Measurements from ENCODE around the gene ASMTL. TPM values are rescaled to one million over a fixed set of nuclear protein-coding genes. Genes with fewer than 3 reads are reported as not detected.

Gene ASMTL
- total and polyA plus RNA-seq, 2 experiments from 2014 or later: 53.7 to 61.2 TPM

- no peak for DNase-seq (ENCODE audit: low spot score)
- Histone ChIP-seq H2AFZ (no peak overlapping the region), H3K4me1 (ENCODE audit: insufficient read depth) (peaks cover 16% of the 10 kb centered on the region), H3F3A (replicated peaks; ENCODE audit: low read depth) (peaks cover 56% of the 10 kb centered on the region), H3K9me2 (ENCODE audit: insufficient read depth) (no peaks in the 10 kb centered on the region), H4K20me1 (replicated peaks; ENCODE audit: insufficient read depth) (peaks cover 34% of the 10 kb centered on the region; the same call in 1 of the 2 replicates), H3K36me3 (ENCODE audit: insufficient read depth) (peaks cover 41% of the 10 kb centered on the region), H3K27ac (ENCODE audit: low read depth) (peak overlapping the region; percentile 88), H3K4me3 (peak overlapping the region; percentile 100), H3K27me3 (ENCODE audit: insufficient read depth) (no peaks in the 10 kb centered on the region), H3K4me2 (peak overlapping the region; percentile 99), H3K79me2 (replicated peaks; ENCODE audit: insufficient read depth) (peaks cover 64% of the 10 kb centered on the region)
- H3K4me1 Mint-ChIP-seq: peaks cover 39% of the 10 kb centered on the region
- peak overlapping the region; percentile 93 for H3K4me3 Mint-ChIP-seq
- H3K9me3 Mint-ChIP-seq: peaks cover 11% of the 10 kb centered on the region
- ATAC-seq: no peak
- peaks cover 56% of the 10 kb centered on the region for H3K27me3 Mint-ChIP-seq (ENCODE audit: insufficient read depth, low read depth, poor library complexity)
- no peak for TF ChIP-seq ZNF462 (CRISPR knock-in tag; IDR thresholded peaks at IDR 0.05)
- peaks cover 71% of the 10 kb centered on the region for H3K36me3 Mint-ChIP-seq (ENCODE audit: low read depth)
- no peak overlapping the region for H3K27ac Mint-ChIP-seq
These were observed 62.8 kb downstream of the ASMTL start for GRCh38 chrX:1389993-1390285.

GRCh38 chrX:1389181-1389992, 63.3 kb downstream of the ASMTL start:
- peak overlapping the region; percentile 88; the same call in 1 of the 2 replicates for H3K27ac ChIP-seq (ENCODE audit: low read depth)
- H3K27ac Mint-ChIP-seq: no peak overlapping the region
- ATAC-seq: no peak
- peaks cover 36% of the 10 kb centered on the region for H3K4me1 Mint-ChIP-seq
- peaks cover 56% of the 10 kb centered on the region for H3K27me3 Mint-ChIP-seq (ENCODE audit: insufficient read depth, low read depth, poor library complexity)
- H3K27me3 ChIP-seq (ENCODE audit: insufficient read depth): no peaks in the 10 kb centered on the region
- no peaks in the 10 kb centered on the region for H3K9me2 ChIP-seq (ENCODE audit: insufficient read depth)
- H3K79me2 ChIP-seq (replicated peaks; ENCODE audit: insufficient read depth): peaks cover 59% of the 10 kb centered on the region
- H3K36me3 ChIP-seq (ENCODE audit: insufficient read depth): peaks cover 45% of the 10 kb centered on the region
- no peak overlapping the region for H2AFZ ChIP-seq
- DNase-seq (ENCODE audit: low spot score): no peak
- H4K20me1 ChIP-seq (replicated peaks; ENCODE audit: insufficient read depth): peaks cover 34% of the 10 kb centered on the region; the same call in 1 of the 2 replicates
- peaks cover 11% of the 10 kb centered on the region for H3K9me3 Mint-ChIP-seq
- H3K4me3 Mint-ChIP-seq: peak overlapping the region; percentile 93
- peaks cover 16% of the 10 kb centered on the region for H3K4me1 ChIP-seq (ENCODE audit: insufficient read depth)
- peaks cover 76% of the 10 kb centered on the region for H3K36me3 Mint-ChIP-seq (ENCODE audit: low read depth)
- peak overlapping the region; percentile 100; the same call in 1 of the 2 replicates for H3K4me3 ChIP-seq
- H3K4me2 ChIP-seq: peak overlapping the region; percentile 99
- H3F3A ChIP-seq (replicated peaks; ENCODE audit: low read depth): peaks cover 60% of the 10 kb centered on the region
- TF ChIP-seq ETS1 (IDR thresholded peaks at IDR 0.05): no peak
- no peak for TF ChIP-seq NANOG (IDR thresholded peaks at IDR 0.05; ENCODE audit: borderline replicate concordance)
- TF ChIP-seq JUNB (IDR thresholded peaks at IDR 0.05; ENCODE audit: unreplicated experiment): no peak
- no peak for TF ChIP-seq STAT1 (IDR thresholded peaks at IDR 0.05; ENCODE audit: unreplicated experiment)
- TF ChIP-seq EZH2phosphoT487 (IDR thresholded peaks at IDR 0.05; ENCODE audit: unreplicated experiment): no peak
- no peak for TF ChIP-seq CREB1 (CRISPR knock-in tag; IDR thresholded peaks at IDR 0.05; ENCODE audit: low read depth)
- TF ChIP-seq ZNF114 (CRISPR knock-in tag; IDR thresholded peaks at IDR 0.05): no peak
- no peak for TF ChIP-seq REST (IDR thresholded peaks at IDR 0.05; ENCODE audit: unreplicated experiment)
- no peak for TF ChIP-seq POLR2AphosphoS5 (IDR thresholded peaks at IDR 0.05; ENCODE audit: low read depth)
- TF ChIP-seq ZNF331 (CRISPR knock-in tag; IDR thresholded peaks at IDR 0.05; ENCODE audit: low read depth): no peak

All from GM23338 (cell line).